IPS-18c (cell line): ENCODE results near the gene TNFRSF14.

Source experiments
- H3K4me3 ChIP-seq: 2 replicates; pipeline ENCODE4 v1.7.0; 2013; ENCODE audit warnings: low read depth, mild to moderate bottlenecking, low read length, moderate library complexity; ENCODE audit not compliant: insufficient read depth
- H3K9me3 ChIP-seq: one replicate; pipeline ENCODE4 v1.6.1; 2013; ENCODE audit warnings: mild to moderate bottlenecking, low read length, moderate library complexity; ENCODE audit not compliant: control insufficient read depth, insufficient read depth

TNFRSF14 gene

GRCh38 chr1:2587071-2587859 is 31.1 kb downstream of the TNFRSF14 start:
- H3K4me3 ChIP-seq: peak overlapping the region; percentile 89
- H3K9me3 ChIP-seq: peaks cover 2% of the 10 kb centered on the region

GRCh38 chr1:2587860-2588571 is 31.8 kb downstream of the TNFRSF14 start:
- Histone ChIP-seq H3K9me3 (peaks cover 2% of the 10 kb centered on the region), H3K4me3 (peak overlapping the region; percentile 89; the same call in 1 of the 2 replicates)

- Histone ChIP-seq H3K9me3 (peaks cover 2% of the 10 kb centered on the region), H3K4me3 (no peak overlapping the region)
Measured at GRCh38 chr1:2588661-2589430, 32.7 kb downstream of the TNFRSF14 start.

- peaks cover 2% of the 10 kb centered on the region for H3K9me3 ChIP-seq
Measured at GRCh38 chr1:2589431-2590232, 33.5 kb downstream of the TNFRSF14 start.

GRCh38 chr1:2590233-2591141 is 34.3 kb downstream of the TNFRSF14 start:
- Histone ChIP-seq H3K9me3 (peaks cover 2% of the 10 kb centered on the region), H3K4me3 (no peak overlapping the region)

More at GRCh38 chr1:2589431-2590232, 33.5 kb downstream of the TNFRSF14 start:
- no peak overlapping the region for H3K4me3 ChIP-seq

- Histone ChIP-seq H3K9me3 (no peaks in the 10 kb centered on the region), H3K4me3 (no peak overlapping the region)
Measured at GRCh38 chr1:2591233-2591580, 35.0 kb downstream of the TNFRSF14 start.

- Histone ChIP-seq H3K4me3 (no peak overlapping the region), H3K9me3 (no peaks in the 10 kb centered on the region)
Measured at GRCh38 chr1:2591581-2592261, 35.5 kb downstream of the TNFRSF14 start.

- Histone ChIP-seq H3K9me3 (no peaks in the 10 kb centered on the region), H3K4me3 (no peak overlapping the region)
Measured at GRCh38 chr1:2592672-2593071, 36.5 kb downstream of the TNFRSF14 start.

GRCh38 chr1:2593251-2593878 is 37.2 kb downstream of the TNFRSF14 start:
- Histone ChIP-seq H3K9me3 (no peaks in the 10 kb centered on the region), H3K4me3 (no peak overlapping the region)

- Histone ChIP-seq H3K9me3 (no peaks in the 10 kb centered on the region), H3K4me3 (no peak overlapping the region)
Measured at GRCh38 chr1:2594001-2594640, 38.0 kb downstream of the TNFRSF14 start.

GRCh38 chr1:2594641-2595131 is 38.5 kb downstream of the TNFRSF14 start:
- no peaks in the 10 kb centered on the region for H3K9me3 ChIP-seq

GRCh38 chr1:2595261-2595811 is 39.2 kb downstream of the TNFRSF14 start:
- Histone ChIP-seq H3K4me3 (no peak overlapping the region), H3K9me3 (no peaks in the 10 kb centered on the region)

More at GRCh38 chr1:2594641-2595131, 38.5 kb downstream of the TNFRSF14 start:
- no peak overlapping the region for H3K4me3 ChIP-seq

GRCh38 chr1:2595812-2596529 is 39.8 kb downstream of the TNFRSF14 start:
- Histone ChIP-seq H3K9me3 (no peaks in the 10 kb centered on the region), H3K4me3 (no peak overlapping the region)
